Fibroblast of skin of abdomen (primary cell): Measurements from ENCODE around the gene GFOD1.

Experiments used
- DNase-seq: peaks from one replicate; pipeline ENCODE4 v3.0.0-alpha.2; 2013

Gene GFOD1

DNA sequence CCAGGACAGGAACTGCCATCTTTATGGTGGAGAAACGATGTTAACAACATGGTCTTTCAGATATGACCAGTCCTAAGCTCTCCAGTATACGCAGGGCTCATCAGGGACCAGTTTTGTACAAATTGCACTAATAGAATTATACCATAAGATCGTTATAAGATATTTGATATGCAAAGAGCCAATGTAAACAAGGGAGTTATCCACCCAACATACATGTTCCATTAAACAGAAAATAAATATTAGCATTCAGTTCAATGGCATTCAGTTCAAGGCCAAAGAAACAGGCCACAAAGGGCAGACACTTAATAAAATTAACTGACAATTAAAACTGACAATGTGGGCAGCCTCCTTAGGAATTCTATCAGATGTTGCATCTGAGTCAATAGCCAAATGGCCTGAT lies 2.6 kb downstream of the GFOD1 start:
- no peak for DNase-seq

DNA sequence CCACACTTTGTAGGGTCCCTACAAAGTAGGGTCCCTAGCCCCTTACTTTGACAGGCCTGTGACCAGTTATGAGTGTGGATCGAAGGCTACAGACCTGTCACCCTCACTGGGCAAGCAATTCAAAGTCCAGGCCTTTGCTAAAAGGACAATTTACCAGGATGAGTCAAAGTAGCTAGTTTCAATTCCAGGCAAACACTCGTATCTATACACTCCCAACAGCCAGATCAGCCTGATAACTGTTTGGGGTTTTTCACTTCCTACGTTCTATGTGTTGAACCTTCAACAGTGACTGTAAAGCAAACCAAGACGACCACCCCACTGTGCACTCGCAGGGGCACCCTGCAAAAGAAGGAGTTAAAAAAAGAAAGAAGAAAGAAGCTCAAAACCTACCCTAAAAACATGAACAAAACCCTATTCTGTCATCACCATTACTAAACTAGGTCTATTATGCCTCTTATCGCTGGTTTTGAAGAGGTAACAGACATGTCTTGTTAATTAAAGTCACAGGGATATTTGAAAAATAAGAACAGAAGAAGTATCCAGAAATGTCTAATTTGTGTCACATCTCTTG lies 3.2 kb downstream of the GFOD1 start:
- DNase-seq, result no peak

DNA sequence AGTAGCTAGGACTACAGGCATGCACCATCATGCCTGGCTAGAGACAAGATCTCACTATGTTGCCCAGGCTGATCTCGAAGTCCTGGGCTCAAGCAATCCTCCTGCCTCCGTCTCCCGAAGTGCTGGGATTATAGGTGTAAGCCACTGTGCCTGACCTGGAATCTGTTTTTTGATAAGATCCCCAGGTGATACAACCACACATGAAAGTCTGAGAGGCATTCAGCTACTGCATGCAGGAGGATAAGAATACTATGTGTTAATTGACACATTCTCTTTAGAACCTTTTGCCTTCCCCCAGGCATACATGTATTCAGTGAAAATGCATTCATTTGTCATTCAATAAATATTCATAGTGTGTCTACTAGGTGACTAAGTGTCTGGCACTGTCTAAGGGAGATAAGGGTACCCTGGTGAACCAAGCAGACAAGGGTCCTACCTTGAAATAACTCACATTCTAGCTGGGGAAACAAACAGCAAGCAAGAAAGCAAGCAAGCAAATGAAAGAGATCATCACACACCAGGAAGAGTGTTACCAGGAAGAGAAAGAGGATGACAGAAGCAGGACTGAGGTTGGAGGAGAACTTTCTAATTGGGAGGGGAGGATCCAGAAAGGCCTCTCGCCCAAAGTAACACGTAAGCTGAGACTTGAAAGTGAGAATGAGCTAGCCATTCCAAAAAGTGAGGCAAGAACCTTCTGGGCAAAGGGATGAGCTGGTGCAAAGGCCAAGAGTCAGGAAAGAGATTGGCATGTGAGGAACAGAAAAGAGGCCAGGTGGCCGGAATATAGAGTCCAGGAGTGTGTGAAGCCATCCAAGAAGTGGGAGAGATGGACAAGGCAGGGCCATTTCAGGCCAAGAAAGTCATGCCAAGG lies 6.5 kb downstream of the GFOD1 start:
- DNase-seq, result no peak

DNA sequence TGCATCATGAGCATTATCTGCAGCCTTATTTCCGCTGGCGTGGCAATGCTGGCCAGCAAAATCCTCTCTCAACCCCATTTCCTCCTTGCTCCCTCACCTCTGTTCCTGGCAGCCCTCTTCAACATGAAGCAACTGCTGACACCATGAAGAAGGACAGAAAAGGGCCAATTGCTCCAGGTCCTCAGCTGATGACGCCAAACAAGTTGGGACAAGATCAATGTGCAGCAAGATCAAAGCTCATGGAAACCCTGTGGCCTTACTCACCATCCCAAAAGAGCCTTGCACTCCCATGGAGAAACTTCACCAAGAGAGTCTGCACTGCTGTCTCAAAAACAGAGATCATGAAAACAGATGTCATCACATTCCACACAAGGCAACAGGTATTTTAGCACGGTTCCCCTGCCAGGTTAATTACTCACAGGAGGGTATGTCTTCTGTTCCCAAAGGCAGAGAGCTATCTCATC lies 7.4 kb downstream of the GFOD1 start:
- no peak for DNase-seq

DNA sequence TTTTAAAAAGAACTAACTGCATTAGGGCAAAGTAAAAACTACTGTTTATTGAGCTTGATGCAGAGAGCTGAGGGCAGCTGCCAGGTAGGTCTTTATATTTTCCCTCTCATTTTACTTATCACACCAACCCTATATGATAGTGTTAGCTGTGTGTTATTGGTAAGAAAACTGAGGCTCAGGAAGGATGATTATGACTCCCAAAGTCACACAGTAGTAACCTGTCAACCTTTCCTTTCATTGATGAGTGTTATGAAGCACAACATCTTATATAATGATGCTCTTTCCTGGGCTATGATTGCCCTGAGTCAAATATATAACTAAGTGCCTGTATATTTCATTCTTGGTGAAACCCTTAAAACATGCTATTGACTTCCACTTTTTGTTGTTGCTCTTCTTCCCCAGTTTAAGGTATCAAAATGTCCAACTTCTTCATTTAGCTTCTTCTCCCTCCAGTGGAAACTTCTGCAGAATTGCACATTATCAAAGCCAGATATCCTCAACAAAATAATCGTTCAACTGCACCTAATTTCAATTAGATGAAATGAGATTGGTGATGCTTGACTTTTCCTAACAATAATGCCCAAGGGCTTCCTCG lies 8.1 kb downstream of the GFOD1 start:
- no peak for DNase-seq

DNA sequence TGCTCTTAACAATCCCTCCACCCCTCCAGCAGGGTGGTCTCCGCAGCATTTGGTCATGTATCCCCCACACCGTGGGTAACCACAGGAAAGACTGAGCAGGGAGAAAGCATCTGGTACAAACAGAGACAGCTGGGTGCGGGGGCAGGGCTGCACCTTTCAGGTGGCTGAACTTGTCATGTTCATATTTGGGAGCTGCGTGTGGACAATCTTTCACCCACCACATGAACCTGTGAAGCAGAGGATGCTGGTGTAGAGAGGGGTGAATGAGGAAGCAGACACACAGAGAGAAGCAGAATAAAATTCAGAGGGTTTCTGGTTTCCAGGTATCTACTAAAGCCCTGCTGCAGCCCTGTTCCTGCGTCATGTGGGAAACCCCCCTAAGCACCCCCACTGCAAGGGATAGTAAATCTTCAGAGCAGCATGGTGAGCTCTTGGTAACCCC lies 8.9 kb downstream of the GFOD1 start:
- no peak for DNase-seq

DNA sequence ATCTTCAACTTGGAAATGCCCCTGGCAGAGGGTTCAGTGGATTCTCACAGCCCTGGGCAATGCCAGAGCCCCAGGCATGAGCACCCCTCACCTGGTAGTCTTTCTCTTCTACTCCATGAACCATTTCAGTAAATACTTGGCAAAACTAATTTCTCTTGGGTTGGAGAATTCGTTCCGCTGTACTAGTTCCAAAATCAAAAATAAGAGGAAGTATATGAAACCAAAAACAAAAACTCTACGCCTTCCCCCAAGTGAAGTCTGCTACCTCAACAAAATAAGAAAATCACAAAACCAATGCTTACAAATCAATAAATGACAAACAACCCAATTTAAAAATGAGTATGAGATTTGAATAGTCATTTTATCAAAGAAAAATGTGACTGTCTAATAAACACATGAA lies 12.6 kb downstream of the GFOD1 start:
- DNase-seq, result no peak

DNA sequence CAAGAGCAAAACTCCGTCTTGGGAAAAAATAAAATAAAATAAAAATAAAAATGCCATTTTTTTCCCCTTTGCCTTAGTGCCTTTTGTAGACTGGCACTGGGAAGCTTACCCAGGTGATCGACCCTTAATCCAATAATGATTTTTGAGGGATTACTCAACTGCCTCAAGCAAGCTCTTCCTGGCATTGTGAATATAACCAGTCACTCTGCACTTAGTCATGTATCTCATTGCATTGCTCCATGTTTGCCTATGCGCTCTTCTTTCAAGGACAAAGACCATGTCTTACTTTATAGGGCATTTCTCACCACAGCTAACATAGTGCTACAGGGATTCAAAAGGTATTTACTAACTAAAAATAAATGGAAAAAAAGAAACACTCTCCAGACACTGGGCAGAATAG lies 13.0 kb downstream of the GFOD1 start:
- DNase-seq, result no peak

DNA sequence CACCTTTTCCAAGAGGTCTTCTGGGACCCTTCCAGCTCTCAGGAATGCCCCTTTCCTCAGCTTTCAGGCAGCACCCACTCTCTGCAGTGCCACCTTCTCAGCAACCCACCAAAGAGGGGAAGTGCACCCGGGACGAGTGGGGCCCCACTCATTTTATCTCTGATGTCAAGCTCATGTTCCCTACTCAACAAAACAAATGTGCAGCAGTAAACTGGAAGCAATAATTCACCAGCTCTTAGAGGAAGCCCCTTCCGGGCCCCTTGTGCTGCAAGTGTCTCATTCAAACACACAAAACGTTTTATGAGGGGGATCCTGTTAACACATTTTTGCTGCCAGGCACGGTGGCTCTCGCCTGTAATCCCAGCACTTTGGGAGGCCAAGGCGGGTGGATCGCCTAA lies 13.6 kb downstream of the GFOD1 start:
- DNase-seq, result no peak

DNA sequence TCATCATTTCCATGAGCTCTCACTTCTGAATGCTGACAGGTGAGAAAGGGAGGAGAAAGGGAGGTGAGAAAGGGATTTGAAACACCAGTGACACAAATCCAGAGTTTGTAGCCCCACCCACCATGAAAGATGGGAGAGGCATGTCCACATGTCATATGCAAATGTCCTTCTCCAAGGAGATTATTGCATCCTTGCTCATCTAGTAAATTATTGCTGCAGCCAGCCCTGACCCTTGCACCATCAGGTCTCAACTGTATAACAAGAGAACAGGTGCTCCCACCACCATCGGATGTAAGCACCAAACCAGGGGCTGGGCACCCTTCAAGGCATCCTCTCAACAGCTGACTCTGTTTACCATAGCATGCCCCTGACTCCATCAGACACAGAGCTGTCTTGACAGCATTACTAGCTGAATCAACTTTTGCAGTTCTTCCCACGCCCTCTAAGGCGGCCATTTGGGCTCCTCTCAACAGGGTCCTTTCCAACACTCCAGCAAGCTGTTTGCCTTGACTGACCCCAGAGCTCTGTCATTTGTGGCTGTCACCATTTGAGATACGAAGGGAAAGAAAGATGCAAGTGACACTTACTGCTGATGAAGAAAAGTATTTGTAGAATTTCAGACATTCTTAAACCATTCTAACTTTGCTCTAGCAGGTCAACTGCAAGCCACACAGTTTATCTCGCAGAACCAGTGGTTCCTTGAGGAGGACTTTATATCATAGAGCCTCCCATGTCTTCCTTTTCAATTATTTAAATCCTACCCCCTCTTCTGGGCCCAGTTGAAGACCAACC lies 14.2 kb downstream of the GFOD1 start:
- no peak for DNase-seq

DNA sequence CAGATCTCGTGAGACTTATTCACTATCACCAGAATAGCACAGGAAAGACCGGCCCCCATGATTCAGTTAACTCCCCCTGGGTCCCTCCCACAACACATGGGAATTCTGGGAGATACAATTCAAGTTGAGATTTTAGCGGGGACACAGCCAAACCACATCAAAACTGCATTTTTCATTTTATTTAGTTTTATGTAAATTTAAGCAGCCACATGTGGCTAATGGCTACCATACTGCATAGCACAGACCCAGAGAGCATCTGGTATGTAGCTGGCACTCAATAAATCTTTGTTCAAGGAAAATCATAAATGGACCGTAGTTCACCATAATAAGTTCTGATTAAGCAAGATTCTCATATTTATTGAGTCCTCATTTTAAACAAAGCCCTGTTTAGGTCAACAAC lies 15.3 kb downstream of the GFOD1 start:
- DNase-seq, result peak; percentile 81

DNA sequence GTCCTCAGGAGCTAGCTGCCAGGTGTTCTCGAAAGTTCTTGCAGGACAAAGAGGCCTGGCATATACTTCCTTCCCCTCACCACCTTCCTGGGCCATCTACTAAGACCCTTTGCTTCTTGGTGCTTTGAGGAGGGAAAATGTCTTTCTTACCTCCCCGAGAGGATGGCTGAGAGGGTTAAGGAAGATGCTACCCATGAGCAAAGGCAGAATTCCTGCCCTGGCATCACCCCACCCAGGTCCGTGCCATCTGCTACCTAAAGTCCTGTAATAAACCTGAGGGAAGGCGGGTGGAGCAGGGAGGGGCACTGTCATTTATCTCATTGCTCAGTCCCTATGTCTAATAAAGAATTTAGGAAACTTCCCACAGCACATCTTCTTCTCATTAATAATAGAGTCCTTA lies 16.2 kb downstream of the GFOD1 start:
- DNase-seq, result no peak

DNA sequence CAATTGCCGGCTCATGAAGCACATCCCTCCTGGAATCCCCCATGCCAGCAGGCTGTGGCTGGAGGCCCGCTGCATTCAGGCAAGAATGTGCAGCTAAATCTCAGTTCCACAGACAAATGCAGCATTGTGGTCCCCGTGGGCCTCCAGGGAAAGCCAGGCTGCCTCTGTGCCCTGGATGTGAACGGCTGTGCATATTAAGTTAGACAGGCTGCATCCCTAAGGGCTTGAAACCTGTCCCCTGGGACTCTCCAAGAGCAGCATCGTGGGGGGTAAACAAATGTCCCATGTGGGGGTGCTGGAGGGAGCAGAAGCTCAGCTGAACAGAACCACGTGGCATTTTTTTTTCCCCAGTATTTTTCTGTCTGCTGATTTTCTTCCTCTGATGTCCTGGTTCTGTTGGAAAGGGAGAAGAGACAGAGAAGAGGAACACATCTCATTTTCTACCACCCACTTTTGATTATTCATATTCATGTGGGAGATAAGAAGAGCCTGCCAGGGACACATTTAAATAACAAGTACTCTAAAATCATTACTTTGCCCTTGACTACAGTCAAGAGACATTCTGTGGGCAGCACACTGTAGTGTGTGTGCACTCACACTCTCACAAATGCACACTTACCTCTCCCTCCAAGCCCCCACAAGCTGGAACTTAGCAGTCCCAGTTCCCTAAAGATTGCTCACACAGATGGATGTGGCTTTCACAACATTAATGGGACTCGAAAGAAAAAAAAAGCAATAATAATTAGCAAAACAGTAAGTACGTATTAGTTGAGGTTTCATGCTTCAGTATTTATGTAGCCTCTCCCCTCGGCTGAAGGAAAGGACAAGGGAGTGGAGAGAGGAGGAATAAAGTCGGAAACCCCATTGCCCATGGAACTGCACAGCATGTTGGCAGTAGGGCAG lies 16.9 kb downstream of the GFOD1 start:
- no peak for DNase-seq

DNA sequence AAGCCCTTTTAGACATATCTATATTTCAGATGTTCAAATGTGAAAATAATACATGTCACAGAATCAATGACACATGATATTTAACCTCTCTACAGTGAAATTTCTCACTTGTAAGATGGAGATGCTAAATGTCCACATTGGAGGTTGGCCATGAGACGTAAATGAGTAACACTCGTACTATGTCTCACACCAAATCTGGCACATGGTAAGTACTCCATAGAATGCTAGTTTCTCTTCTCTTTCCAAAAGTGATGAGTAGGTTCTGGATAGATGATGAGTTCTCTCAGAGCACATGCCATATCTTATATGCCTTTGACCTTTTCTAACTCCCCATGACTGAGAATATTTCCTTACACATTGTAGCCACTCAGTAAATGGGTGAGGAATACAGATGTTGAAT lies 17.7 kb downstream of the GFOD1 start:
- DNase-seq, result no peak

DNA sequence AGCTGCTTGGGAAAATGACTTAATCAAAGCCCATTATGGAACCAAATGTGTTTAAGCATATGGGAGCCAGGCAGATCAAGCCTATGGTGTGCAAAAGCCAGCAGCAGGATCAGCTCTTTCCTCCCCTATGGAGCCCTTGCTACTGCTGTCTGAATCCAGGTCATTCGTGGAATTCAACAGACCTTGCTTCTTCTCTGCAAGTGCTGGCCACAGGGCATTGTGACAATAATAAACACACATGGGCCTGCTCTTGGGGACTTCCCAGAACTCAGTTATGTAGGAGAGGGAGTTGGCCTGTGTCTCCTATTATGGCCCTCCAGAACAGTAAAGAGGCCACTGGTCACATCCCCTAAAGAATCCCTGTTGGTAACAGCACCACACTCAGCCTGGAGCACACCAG lies 18.6 kb downstream of the GFOD1 start:
- no peak for DNase-seq

DNA sequence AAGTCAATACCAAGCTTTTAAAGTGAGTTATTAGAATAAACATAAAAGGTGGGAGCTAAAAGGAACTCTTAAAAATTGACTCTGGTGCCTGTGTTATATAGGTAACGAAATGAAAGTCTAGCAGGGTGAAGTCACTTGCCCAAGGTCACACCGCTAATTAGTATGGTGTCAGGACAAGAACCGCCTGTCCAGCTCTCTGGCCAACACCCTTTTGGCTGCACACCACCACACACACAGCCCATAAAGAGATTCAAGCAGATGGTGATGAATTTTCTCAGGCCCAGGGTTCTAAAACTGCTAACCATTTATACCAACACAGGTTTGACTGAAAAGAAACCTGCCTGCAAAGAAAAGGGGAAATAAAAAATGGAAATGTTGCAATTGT lies 20.2 kb downstream of the GFOD1 start:
- DNase-seq, result no peak

DNA sequence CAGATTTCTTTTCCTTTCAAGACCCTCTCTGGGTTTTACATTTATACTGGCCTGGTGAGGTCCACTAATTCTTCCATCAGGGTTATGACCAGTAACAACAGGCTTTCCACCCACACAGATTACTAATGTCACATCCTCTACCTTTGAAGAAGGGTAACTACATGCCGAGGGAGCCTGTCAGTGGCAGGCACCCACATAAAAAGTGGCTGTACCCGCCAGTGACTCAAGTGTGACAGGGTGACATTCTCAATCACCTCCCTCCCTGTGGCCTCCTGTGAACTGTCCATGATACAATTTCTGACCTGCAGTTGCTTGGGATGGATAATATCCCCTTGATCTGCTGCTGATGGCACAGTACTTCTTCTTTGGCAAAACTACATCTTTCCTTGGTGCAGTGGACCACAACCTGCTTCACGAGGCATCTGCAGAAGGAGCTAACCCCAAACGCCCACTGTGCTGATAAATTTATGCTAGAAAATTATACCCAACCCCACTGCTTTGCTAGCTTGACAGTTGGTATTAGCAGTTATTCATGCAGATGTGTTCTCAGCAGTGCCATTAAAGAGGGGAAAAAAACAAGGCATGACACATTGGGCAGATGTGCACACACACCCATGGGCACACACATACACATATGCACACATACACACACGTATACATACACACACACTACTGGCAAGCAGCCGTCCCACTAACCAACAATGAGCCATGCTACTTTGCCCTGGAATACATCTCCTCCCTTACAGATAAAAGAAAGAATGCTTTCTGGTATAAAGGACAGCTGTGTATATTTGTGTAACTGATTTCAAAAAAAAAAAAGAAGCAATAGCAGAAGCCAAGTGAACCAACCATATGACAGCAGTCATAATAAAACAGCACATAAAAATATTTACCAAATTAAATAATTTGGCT lies 20.8 kb downstream of the GFOD1 start:
- no peak for DNase-seq

DNA sequence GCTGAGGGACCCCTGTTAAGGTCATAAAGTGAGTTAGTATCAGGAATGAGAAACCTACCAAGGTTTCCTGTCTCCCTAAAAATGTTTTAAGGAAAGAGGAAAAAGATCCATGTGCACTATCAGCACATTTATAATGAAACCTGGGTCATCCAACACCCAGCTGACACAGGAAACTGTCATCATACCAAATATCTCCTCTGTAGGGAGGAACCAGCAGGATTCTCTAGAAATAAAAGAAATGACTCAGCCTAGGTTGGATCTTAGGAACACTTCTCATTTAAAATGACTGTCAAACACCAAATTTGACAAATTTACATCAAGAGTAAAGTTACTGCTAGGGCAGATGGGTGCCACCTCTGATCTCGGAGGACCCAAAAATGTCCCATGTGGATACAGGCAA lies 21.7 kb downstream of the GFOD1 start:
- no peak for DNase-seq

DNA sequence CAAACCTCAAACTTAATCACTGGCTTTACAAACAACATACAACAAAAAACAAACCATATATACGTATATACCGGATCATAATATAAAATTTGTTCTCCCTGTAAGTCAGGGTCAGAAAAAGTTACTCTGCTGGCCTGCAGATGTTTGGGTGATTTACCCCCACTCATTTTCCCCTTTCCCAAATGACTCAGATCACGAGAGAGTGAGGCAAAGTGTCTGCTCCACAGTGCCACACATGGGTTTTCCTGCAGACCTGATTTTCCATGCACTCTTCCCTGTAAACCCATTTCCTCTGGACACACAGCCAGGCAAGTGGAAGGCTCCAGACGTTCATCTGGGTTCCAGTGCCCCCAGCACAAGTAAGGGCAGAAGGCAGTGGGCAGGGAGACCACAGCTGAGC lies 23.5 kb downstream of the GFOD1 start:
- DNase-seq, result no peak

DNA sequence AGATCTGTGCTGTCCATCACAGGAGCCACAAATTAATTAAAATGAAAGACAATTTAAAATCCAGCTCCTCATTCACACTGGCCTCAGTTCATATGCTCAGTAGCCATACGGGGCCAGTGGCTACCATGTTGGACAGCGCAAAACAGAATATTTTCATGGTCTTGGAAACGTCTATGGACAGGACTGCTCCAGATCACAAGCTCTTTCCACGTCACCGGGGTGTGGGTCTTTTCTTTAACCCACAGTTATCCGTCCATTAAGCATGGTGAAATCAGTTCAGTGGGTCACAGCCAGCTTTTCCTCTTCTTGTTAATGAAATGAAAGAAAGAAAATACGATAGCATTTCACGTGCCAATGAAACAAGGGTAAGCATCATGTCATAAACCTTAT lies 24.1 kb downstream of the GFOD1 start:
- DNase-seq, result no peak
